ENCODE data around the gene EBF4. TPM values are rescaled to one million over a fixed set of nuclear protein-coding genes. Genes with fewer than 3 reads are reported as not detected.

The EBF4 gene
- polyA plus RNA-seq, 1 donor from 2014 or later = 13.2 TPM

- no peak overlapping the region for H3K4me3 ChIP-seq (ENCODE audit: low read length)
- TF ChIP-seq EZH2 (IDR thresholded peaks at IDR 0.05; ENCODE audit: borderline replicate concordance, insufficient read depth, low read length, poor library complexity, severe bottlenecking) (no peak), SMC3 (conservative IDR thresholded peaks at IDR 0.05; ENCODE audit: poor library complexity) (no peak), CTCF (IDR thresholded peaks at IDR 0.05; ENCODE audit: poor library complexity, severe bottlenecking) (no peak), POLR2AphosphoS5 (IDR thresholded peaks at IDR 0.05) (no peak), TAF1 (IDR thresholded peaks at IDR 0.05; ENCODE audit: low read depth) (no peak), REST (IDR thresholded peaks at IDR 0.05; ENCODE audit: borderline replicate concordance) (no peak), EP300 (conservative IDR thresholded peaks at IDR 0.05; ENCODE audit: poor library complexity, severe bottlenecking) (no peak), RAD21 (conservative IDR thresholded peaks at IDR 0.05) (no peak), MXI1 (conservative IDR thresholded peaks at IDR 0.05; ENCODE audit: poor library complexity, severe bottlenecking) (no peak)
- H3K27me3 ChIP-seq (ENCODE audit: insufficient read depth, low read depth, low read length) = peaks cover 47% of the 10 kb centered on the region
These were observed 54.2 kb downstream of the EBF4 start for GRCh38 chr20:2746636-2747265.

GRCh38 chr20:2747676-2748235, 55.2 kb downstream of the EBF4 start:
- Histone ChIP-seq H3K4me3 (ENCODE audit: low read length) (no peak overlapping the region), H3K79me2 (replicated peaks; ENCODE audit: insufficient read depth, low read length) (no peaks in the 10 kb centered on the region), H3K9ac (ENCODE audit: low read length) (no peak overlapping the region), H3K36me3 (ENCODE audit: insufficient read depth, low read length) (no peaks in the 10 kb centered on the region), H3K4me2 (ENCODE audit: low read length) (no peak overlapping the region), H3F3A (ENCODE audit: insufficient read depth, low read length, poor library complexity, severe bottlenecking) (no peaks in the 10 kb centered on the region), H4K20me1 (ENCODE audit: insufficient read depth) (no peaks in the 10 kb centered on the region), H3K9me2 (ENCODE audit: insufficient read depth, low read length) (no peaks in the 10 kb centered on the region), H3K9me3 (ENCODE audit: low read length) (no peaks in the 10 kb centered on the region), H2AFZ (ENCODE audit: low read depth, low read length) (no peak overlapping the region), H3K27me3 (ENCODE audit: insufficient read depth, low read depth, low read length) (peaks cover 57% of the 10 kb centered on the region), H3K27ac (ENCODE audit: low read length) (no peak overlapping the region)
- TF ChIP-seq POLR2AphosphoS5 (IDR thresholded peaks at IDR 0.05) = no peak
- no peak for TF ChIP-seq RAD21 (conservative IDR thresholded peaks at IDR 0.05)

More at GRCh38 chr20:2746636-2747265, 54.2 kb downstream of the EBF4 start:
- H3K27ac ChIP-seq (ENCODE audit: low read length) = no peak overlapping the region
- H3F3A ChIP-seq (ENCODE audit: insufficient read depth, low read length, poor library complexity, severe bottlenecking) = no peaks in the 10 kb centered on the region
- no peaks in the 10 kb centered on the region for H3K79me2 ChIP-seq (replicated peaks; ENCODE audit: insufficient read depth, low read length)
- no peaks in the 10 kb centered on the region for H3K9me3 ChIP-seq (ENCODE audit: low read length)
- no peak overlapping the region for H2AFZ ChIP-seq (ENCODE audit: low read depth, low read length)
- no peak overlapping the region for H3K4me2 ChIP-seq (ENCODE audit: low read length)
- no peaks in the 10 kb centered on the region for H3K36me3 ChIP-seq (ENCODE audit: insufficient read depth, low read length)
- H4K20me1 ChIP-seq (ENCODE audit: insufficient read depth) = no peaks in the 10 kb centered on the region
- no peaks in the 10 kb centered on the region for H3K9me2 ChIP-seq (ENCODE audit: insufficient read depth, low read length)
- no peak overlapping the region for H3K9ac ChIP-seq (ENCODE audit: low read length)

Measured in neural cell (in vitro differentiated cells).